Gastrocnemius medialis (tissue), 4 donors: ENCODE measurements around the gene SERPINB2. TPM values are rescaled to one million over a fixed set of nuclear protein-coding genes. Genes with fewer than 3 reads are reported as not detected.

Experiments
- ATAC-seq, 2 donors: fragments of 150-250 bp; one replicate each; pipeline ENCODE4 v1.9.1; 2016
- DNase-seq, 2 donors: peaks; one replicate each; pipeline ENCODE4 v3.0.0-alpha.2; 2019
- H3K27ac ChIP-seq, 4 donors: fragments of 200-600 bp; sonication (generic); 1 replicate in 1 of 4; 2 replicates in 3 of 4; pipeline ENCODE4 v1.5.1; 2016 to 2018; ENCODE audit warnings: mild to moderate bottlenecking in 2 of 4, moderate library complexity in 1 of 4
- H3K27me3 ChIP-seq, 3 donors: fragments of 200-600 bp; sonication (generic) in 2 of 3; 1 replicate in 1 of 3; 2 replicates in 2 of 3; pipeline versions ENCODE4 v1.5.1 to v1.6.0; 2016 to 2019; ENCODE audit warnings: mild to moderate bottlenecking in 1 of 3, moderate library complexity in 1 of 3
- H3K36me3 ChIP-seq, 2 donors: fragments of 200-600 bp; sonication (generic) in 1 of 2; one replicate each; pipeline ENCODE4 v1.5.1; 2017 to 2018
- H3K4me1 ChIP-seq, 2 donors: fragments of 200-600 bp; sonication (generic) in 1 of 2; one replicate each; pipeline ENCODE4 v1.5.1; 2016 to 2017; ENCODE audit warnings: mild to moderate bottlenecking in 2 of 2
- H3K4me3 ChIP-seq, 4 donors: fragments of 200-600 bp; sonication (generic) in 3 of 4; 1 replicate in 1 of 4; 2 replicates in 3 of 4; pipeline ENCODE4 v1.5.1; 2016 to 2019; ENCODE audit warnings: mild to moderate bottlenecking in 2 of 4
- H3K9me3 ChIP-seq, 3 donors: fragments of 200-600 bp; sonication (generic) in 2 of 3; 1 replicate in 1 of 3; 2 replicates in 2 of 3; pipeline ENCODE4 v1.5.1; 2016 to 2019
- CTCF ChIP-seq, 5 experiments: fragments of 450-650 bp in 3 of 5; fragments of 200-600 bp in 2 of 5; sonication (generic) in 2 of 5; IDR thresholded peaks in 4 of 5; conservative IDR thresholded peaks in 1 of 5; 1 replicate in 4 of 5; 2 replicates in 1 of 5; pipeline ENCODE4 v1.5.1; 2016 to 2019; ENCODE audit warnings: antibody characterized with exemption in 5 of 5, mild to moderate bottlenecking in 3 of 5, moderate library complexity in 3 of 5
- POLR2A ChIP-seq, 2 donors: fragments of 450-650 bp; IDR thresholded peaks; one replicate each; pipeline ENCODE4 v1.6.1; 2017; ENCODE audit warnings: antibody characterized with exemption in 2 of 2, mild to moderate bottlenecking in 2 of 2, moderate library complexity in 2 of 2
- in situ Hi-C, 4 donors: fragments of 200-750 bp; cut with MboI; loops; one replicate each; pipeline versions ENCODE4 v1.15.0 to v1.8.0; 2017; ENCODE audit warnings: low sequenced_read_pairs in 4 of 4
- intact Hi-C: fragments of 100-400 bp; cut with DNase I; formaldehyde crosslinking; loops from one replicate; pipeline ENCODE4 v1.15.1; 2023; ENCODE audit warnings: low total_unique reads
- total RNA-seq, 4 donors: library from RNA; depleted of rRNA; stranded (reverse); fragments of >200 nt; gene quantifications; one replicate each; pipeline versions ENCODE4 v1.1.0 to v1.2.3, GENCODE V29; 2016

SERPINB2 gene
- total RNA-seq, 4 donors from 2014 or later: not detected

GRCh38 chr18:63905361-63905760 lies 17.9 kb downstream of the SERPINB2 start:
- DNase-seq (no peak), ATAC-seq (no peak)
- in situ Hi-C loops: no loop called here
- no peak overlapping the region for H3K27ac ChIP-seq
- H3K4me3 ChIP-seq: no peak overlapping the region
- no peak for TF ChIP-seq CTCF (IDR thresholded peaks at IDR 0.05 in 4 of 5, conservative IDR thresholded peaks at IDR 0.05 in 1 of 5)
- TF ChIP-seq POLR2A (IDR thresholded peaks at IDR 0.05): no peak
- H3K9me3 ChIP-seq: no peaks in the 10 kb centered on the region
- H3K27me3 ChIP-seq: no peaks in the 10 kb centered on the region
- H3K36me3 ChIP-seq: no peaks in the 10 kb centered on the region
- H3K4me1 ChIP-seq: no peaks in the 10 kb centered on the region
- intact Hi-C loops: no loop called here

GRCh38 chr18:63906056-63906455 lies 18.6 kb downstream of the SERPINB2 start:
- no peak for ATAC-seq
- TF ChIP-seq CTCF (IDR thresholded peaks at IDR 0.05 in 4 of 5, conservative IDR thresholded peaks at IDR 0.05 in 1 of 5) (no peak), POLR2A (IDR thresholded peaks at IDR 0.05) (no peak)
- DNase-seq: no peak
- in situ Hi-C loops (no loop called here), intact Hi-C loops (no loop called here)
- Histone ChIP-seq H3K4me1 (no peaks in the 10 kb centered on the region), H3K27me3 (no peaks in the 10 kb centered on the region), H3K4me3 (no peak overlapping the region), H3K36me3 (no peaks in the 10 kb centered on the region), H3K27ac (no peak overlapping the region), H3K9me3 (no peaks in the 10 kb centered on the region)

GRCh38 chr18:63907664-63908063 lies 20.2 kb downstream of the SERPINB2 start, which contains the start of gene SERPINB10:
Gene SERPINB10, plus strand, starts transcription at chr18:63907958. Its CDS starts 7,553 bp downstream, at chr18:63915511.
- no peaks in the 10 kb centered on the region for H3K36me3 ChIP-seq
- ATAC-seq (no peak), DNase-seq (no peak)
- TF ChIP-seq POLR2A (IDR thresholded peaks at IDR 0.05): no peak
- TF ChIP-seq CTCF (IDR thresholded peaks at IDR 0.05 in 4 of 5, conservative IDR thresholded peaks at IDR 0.05 in 1 of 5): no peak
- no peak within 1 kb of the TSS for H3K4me3 ChIP-seq
- intact Hi-C loops (no loop called here), in situ Hi-C loops (no loop called here)
- no peak within 1 kb of the TSS for H3K27ac ChIP-seq
- no peaks in the 10 kb centered on the region for H3K27me3 ChIP-seq
- H3K9me3 ChIP-seq: no peaks in the 10 kb centered on the region
- no peaks in the 10 kb centered on the region for H3K4me1 ChIP-seq

- no peak overlapping the region for H3K27ac ChIP-seq
- ATAC-seq (no peak), DNase-seq (no peak)
- H3K36me3 ChIP-seq: no peaks in the 10 kb centered on the region
- H3K9me3 ChIP-seq: no peaks in the 10 kb centered on the region
- H3K27me3 ChIP-seq: no peaks in the 10 kb centered on the region
- in situ Hi-C loops (no loop called here), intact Hi-C loops (no loop called here)
- H3K4me1 ChIP-seq: no peaks in the 10 kb centered on the region
- no peak overlapping the region for H3K4me3 ChIP-seq
- TF ChIP-seq POLR2A (IDR thresholded peaks at IDR 0.05) (no peak), CTCF (IDR thresholded peaks at IDR 0.05 in 4 of 5, conservative IDR thresholded peaks at IDR 0.05 in 1 of 5) (no peak)
Observed at GRCh38 chr18:63908858-63909257, 21.4 kb downstream of the SERPINB2 start.

GRCh38 chr18:63909870-63910269 lies 22.4 kb downstream of the SERPINB2 start:
- intact Hi-C loops (no loop called here), in situ Hi-C loops (no loop called here)
- no peak for TF ChIP-seq POLR2A (IDR thresholded peaks at IDR 0.05)
- no peak for TF ChIP-seq CTCF (IDR thresholded peaks at IDR 0.05 in 4 of 5, conservative IDR thresholded peaks at IDR 0.05 in 1 of 5)

More at GRCh38 chr18:63909870-63910269, 22.4 kb downstream of the SERPINB2 start:
- H3K4me3 ChIP-seq: no peak overlapping the region
- ATAC-seq (no peak), DNase-seq (no peak)
- H3K9me3 ChIP-seq: no peaks in the 10 kb centered on the region
- H3K36me3 ChIP-seq: no peaks in the 10 kb centered on the region
- no peaks in the 10 kb centered on the region for H3K4me1 ChIP-seq
- H3K27ac ChIP-seq: no peak overlapping the region
- H3K27me3 ChIP-seq: no peaks in the 10 kb centered on the region
